HEK293T (cell line): ENCODE measurements around the gene PDZK1.

Source experiments
- BHLHE40 ChIP-seq: fragments of 450-650 bp; IDR thresholded peaks from 2 replicates; pipeline ENCODE4 v1.6.1; 2016; ENCODE audit warnings: mild to moderate bottlenecking, moderate library complexity, borderline replicate concordance
- FOXK2 ChIP-seq: fragments of 450-650 bp; IDR thresholded peaks from 2 replicates; pipeline ENCODE4 v1.6.1; 2016; ENCODE audit warnings: mild to moderate bottlenecking
- HDGF ChIP-seq: fragments of 450-650 bp; IDR thresholded peaks from 2 replicates; pipeline ENCODE4 v1.6.1; 2017; ENCODE audit warnings: antibody characterized with exemption, borderline replicate concordance
- L3MBTL2 ChIP-seq: fragments of 450-650 bp; conservative IDR thresholded peaks from 2 replicates; pipeline ENCODE4 v1.6.1; 2016; ENCODE audit warnings: mild to moderate bottlenecking
- LEF1 ChIP-seq: fragments of 450-650 bp; IDR thresholded peaks from 2 replicates; pipeline ENCODE4 v1.6.1; 2017; ENCODE audit warnings: mild to moderate bottlenecking, borderline replicate concordance
- NFRKB ChIP-seq: fragments of 450-650 bp; IDR thresholded peaks from 2 replicates; pipeline ENCODE4 v1.6.1; 2016; ENCODE audit warnings: mild to moderate bottlenecking, moderate library complexity
- SP1 ChIP-seq: fragments of 450-650 bp; IDR thresholded peaks from 2 replicates; pipeline ENCODE4 v1.6.1; 2017
- ZNF384 ChIP-seq: fragments of 450-650 bp; IDR thresholded peaks from 2 replicates; pipeline ENCODE4 v1.6.1; 2016
- TF ChIP-seq, protein P1 (sequence below): fragments of 450-650 bp; IDR thresholded peaks from 2 replicates; pipeline ENCODE4 v1.6.1; 2016

DNA sequence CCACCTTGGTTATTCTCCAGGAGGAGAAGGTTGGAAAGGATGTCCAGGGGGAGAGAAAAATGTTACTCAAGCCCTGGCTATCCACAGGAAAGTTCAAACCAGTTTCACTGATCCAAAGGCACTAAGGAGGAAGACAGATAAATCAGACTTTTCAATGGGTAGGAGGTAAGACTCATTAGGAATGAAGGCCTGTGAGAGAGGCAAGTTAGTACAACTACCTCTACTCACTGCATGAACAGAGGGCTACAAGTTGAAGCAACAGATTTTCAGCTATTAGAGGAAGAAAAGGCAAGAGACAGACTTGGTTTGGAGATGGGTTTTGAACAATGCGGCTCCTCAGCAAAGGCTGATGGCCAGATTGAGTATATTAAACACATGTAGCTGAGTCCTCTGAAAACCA is 29.0 kb upstream of the PDZK1 start:
- TF ChIP-seq SP1 (no peak), BHLHE40 (no peak), LEF1 (no peak), NFRKB (no peak), ZNF384 (no peak), HDGF (no peak), L3MBTL2 (no peak), FOXK2 (no peak)
- TF ChIP-seq, protein P1, sequence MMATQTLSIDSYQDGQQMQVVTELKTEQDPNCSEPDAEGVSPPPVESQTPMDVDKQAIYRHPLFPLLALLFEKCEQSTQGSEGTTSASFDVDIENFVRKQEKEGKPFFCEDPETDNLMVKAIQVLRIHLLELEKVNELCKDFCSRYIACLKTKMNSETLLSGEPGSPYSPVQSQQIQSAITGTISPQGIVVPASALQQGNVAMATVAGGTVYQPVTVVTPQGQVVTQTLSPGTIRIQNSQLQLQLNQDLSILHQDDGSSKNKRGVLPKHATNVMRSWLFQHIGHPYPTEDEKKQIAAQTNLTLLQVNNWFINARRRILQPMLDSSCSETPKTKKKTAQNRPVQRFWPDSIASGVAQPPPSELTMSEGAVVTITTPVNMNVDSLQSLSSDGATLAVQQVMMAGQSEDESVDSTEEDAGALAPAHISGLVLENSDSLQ = no peak
